ENCODE data around the gene FOXD4L4.
"Not testable (repeated sequence)": the region's sequence is repeated elsewhere in the genome, so short reads cannot be mapped to it uniquely, and the experiment has no call there.

Gene FOXD4L4

DNA sequence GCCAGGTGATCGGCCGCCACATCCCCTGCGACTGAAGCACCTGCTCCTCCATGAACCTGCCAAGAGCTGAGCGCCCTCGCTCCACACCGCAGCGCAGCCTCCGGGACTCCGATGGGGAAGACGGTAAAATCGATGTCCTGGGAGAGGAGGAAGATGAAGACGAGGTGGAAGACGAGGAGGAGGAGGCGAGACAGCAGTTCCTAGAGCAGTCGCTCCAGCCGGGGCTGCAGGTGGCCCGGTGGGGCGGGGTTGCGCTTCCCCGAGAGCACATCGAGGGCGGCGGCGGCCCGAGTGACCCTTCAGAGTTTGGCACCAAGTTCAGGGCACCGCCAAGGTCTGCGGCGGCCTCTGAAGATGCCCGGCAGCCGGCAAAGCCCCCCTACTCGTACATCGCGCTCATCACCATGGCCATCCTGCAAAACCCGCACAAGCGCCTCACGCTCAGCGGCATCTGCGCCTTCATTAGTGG is at the start of gene FOXD4L4:
Gene FOXD4L4 (plus strand): TSS at position 51 of the 469 bp plus-strand sequence. CDS start 0 bp downstream, at position 51.
- H3K4me1 Mint-ChIP-seq, H3K27ac Mint-ChIP-seq, H3K9me3 Mint-ChIP-seq, H3K27me3 Mint-ChIP-seq, H3K36me3 Mint-ChIP-seq, H3K4me3 Mint-ChIP-seq: not testable (repeated sequence)

DNA sequence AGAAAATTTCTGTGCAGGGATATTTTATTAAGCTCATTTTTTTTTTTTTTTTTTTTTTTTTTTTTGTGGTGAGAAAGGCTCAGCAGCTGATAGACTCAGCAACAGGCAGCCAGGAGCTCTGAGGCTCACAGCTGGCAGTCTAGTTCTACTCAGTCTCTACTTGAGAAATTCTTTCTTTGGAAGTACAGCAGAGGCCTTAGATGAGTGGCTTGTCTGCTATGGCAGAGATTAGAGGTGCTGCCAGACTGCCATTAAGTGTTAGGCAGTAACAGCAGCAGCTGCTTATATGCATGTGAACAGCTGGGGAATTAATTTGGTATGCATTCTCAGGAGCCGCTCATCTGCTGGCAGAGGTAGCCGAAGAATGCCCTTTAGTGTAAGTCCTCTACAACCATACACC is 33.4 kb upstream of the FOXD4L4 start:
- H3K36me3 Mint-ChIP-seq, H3K9me3 Mint-ChIP-seq, H3K27ac Mint-ChIP-seq, H3K27me3 Mint-ChIP-seq, H3K4me1 Mint-ChIP-seq, H3K4me3 Mint-ChIP-seq: not testable (repeated sequence)

DNA sequence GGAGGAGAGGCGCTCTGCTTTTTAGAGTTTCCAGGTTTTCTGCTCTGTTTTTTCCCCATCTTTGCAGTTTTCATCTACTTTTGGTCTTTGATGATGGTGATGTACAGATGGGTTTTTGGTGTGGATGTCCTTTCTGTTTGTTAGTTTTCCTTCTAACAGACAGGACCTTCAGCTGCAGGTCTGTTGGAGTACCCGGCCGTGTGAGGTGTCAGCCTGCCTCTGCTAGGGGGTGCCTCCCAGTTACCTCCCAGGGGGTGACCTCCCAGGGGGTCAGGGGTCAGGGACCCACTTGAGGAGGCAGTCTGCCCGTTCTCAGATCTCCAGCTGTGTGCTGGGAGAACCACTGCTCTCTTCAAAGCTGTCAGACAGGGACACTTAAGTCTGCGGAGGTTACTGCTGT is 22.5 kb upstream of the FOXD4L4 start:
- H3K27ac Mint-ChIP-seq, H3K36me3 Mint-ChIP-seq, H3K4me3 Mint-ChIP-seq: not testable (repeated sequence)

DNA sequence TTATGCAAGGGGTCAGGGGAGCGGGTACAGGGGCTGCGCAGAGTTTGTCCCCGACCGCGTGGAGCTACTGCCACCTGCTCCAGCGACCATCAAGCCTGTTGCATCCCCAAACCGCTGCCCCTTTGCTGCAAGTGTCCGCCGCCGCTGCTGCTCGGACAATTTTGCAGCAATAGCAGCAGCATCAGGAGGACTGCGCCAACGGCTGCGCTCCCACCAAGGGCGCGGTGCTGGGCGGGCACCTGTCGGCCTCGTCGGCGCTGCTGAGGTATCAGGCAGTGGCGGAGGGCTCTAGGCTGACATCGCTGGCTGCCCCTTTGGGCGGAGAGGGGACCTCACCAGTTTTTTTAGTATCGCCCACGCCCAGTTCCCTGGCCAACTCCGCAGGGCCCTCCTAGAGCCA is 1.2 kb downstream of the FOXD4L4 start:
- not testable (repeated sequence) for H3K4me1 Mint-ChIP-seq, H3K36me3 Mint-ChIP-seq, H3K27ac Mint-ChIP-seq, H3K27me3 Mint-ChIP-seq, H3K4me3 Mint-ChIP-seq, H3K9me3 Mint-ChIP-seq

More for the DNA sequence above, 22.5 kb upstream of the FOXD4L4 start:
- not testable (repeated sequence) for H3K27me3 Mint-ChIP-seq, H3K4me1 Mint-ChIP-seq, H3K9me3 Mint-ChIP-seq

All from activated naive CD4-positive, alpha-beta T cell treated with anti-CD3 and anti-CD28 coated beads, Interleukin-2, amount 50 U/mL, for 24 hours (primary cell).